Retinal pigment epithelial cell (primary cell): ENCODE measurements around the gene TOMT.

ENCODE experiments used
- DNase-seq: peaks from one replicate; pipeline ENCODE4 v3.0.0-alpha.2; 2010; ENCODE audit warnings: low read depth
- H3K4me3 ChIP-seq: 2 replicates; pipeline ENCODE4 v1.5.1; 2011; ENCODE audit warnings: mild to moderate bottlenecking, low read length, control low read depth, moderate library complexity
- CTCF ChIP-seq: conservative IDR thresholded peaks from 2 replicates; pipeline ENCODE4 v1.5.1; 2011; ENCODE audit warnings: low read depth, low read length, control low read depth, inconsistent platforms

The TOMT gene

GRCh38 chr11:72112143-72112977 is 6.6 kb downstream of the TOMT start, which contains the start of gene ANAPC15:
ANAPC15 (minus strand) TSS chr11:72112695; CDS start chr11:72111276, 1,419 bp downstream.
- H3K4me3 ChIP-seq, result peak within 1 kb of the TSS; percentile 89
- DNase-seq, result peak; percentile 99
- TF ChIP-seq CTCF, result no peak

GRCh38 chr11:72112978-72113808 is 7.5 kb downstream of the TOMT start:
- TF ChIP-seq CTCF, result no peak
- H3K4me3 ChIP-seq, result peak overlapping the region; percentile 89
- no peak for DNase-seq

- TF ChIP-seq CTCF, result no peak
- no peak for DNase-seq
- no peak overlapping the region for H3K4me3 ChIP-seq
Measured at GRCh38 chr11:72114570-72114969, 8.8 kb downstream of the TOMT start.

GRCh38 chr11:72116019-72116755 is 10.5 kb downstream of the TOMT start:
- H3K4me3 ChIP-seq, result no peak overlapping the region
- no peak for TF ChIP-seq CTCF
- no peak for DNase-seq

- no peak for DNase-seq
- no peak overlapping the region for H3K4me3 ChIP-seq
- no peak for TF ChIP-seq CTCF
Measured at GRCh38 chr11:72119198-72119597, 13.5 kb downstream of the TOMT start.

- H3K4me3 ChIP-seq, result no peak overlapping the region
- TF ChIP-seq CTCF, result no peak
- no peak for DNase-seq
Measured at GRCh38 chr11:72120930-72121329, 15.2 kb downstream of the TOMT start.
